Stimulated activated CD4-positive, alpha-beta T cell treated with anti-CD3 and anti-CD28 coated beads, Interleukin-1b, Interleukin-23, amount 100 ng/mL, for 48 hours (primary cell): Measurements from ENCODE around the gene CXorf66.
A peak's percentile ranks its signal among the peaks of the same experiment; 100 is the strongest.
"Not testable (repeated sequence)": the region's sequence is repeated elsewhere in the genome, so short reads cannot be mapped to it uniquely, and the experiment has no call there.

ENCODE experiments used
- DNase-seq: peaks from one replicate; pipeline ENCODE4 v3.0.0-alpha.2; 2020

Gene CXorf66

GRCh38 chrX:139965421-139965820 is at the start of gene CXorf66:
TSS of gene CXorf66 (minus strand) at chrX:139965521. CDS start at chrX:139965496, 25 bp downstream.
- no peak for DNase-seq

GRCh38 chrX:139982856-139983255 is 17.5 kb upstream of the CXorf66 start:
- DNase-seq, result no peak

- DNase-seq, result no peak
Observed at GRCh38 chrX:139974471-139974870, 9.2 kb upstream of the CXorf66 start.

GRCh38 chrX:139972629-139973624 is 7.6 kb upstream of the CXorf66 start:
- DNase-seq, result no peak

- no peak for DNase-seq
Observed at GRCh38 chrX:139972113-139972512, 6.8 kb upstream of the CXorf66 start.

GRCh38 chrX:139971394-139971749 is 6.1 kb upstream of the CXorf66 start:
- DNase-seq, result no peak

GRCh38 chrX:139969286-139969685 is 4.0 kb upstream of the CXorf66 start:
- DNase-seq, result no peak

- no peak for DNase-seq
Observed at GRCh38 chrX:139967750-139968149, 2.4 kb upstream of the CXorf66 start.

- no peak for DNase-seq
Observed at GRCh38 chrX:139967300-139967699, 2.0 kb upstream of the CXorf66 start.

GRCh38 chrX:139966159-139966558 is 838 bp upstream of the CXorf66 start:
- peak; percentile 1 for DNase-seq

GRCh38 chrX:139961091-139961490 is 4.2 kb downstream of the CXorf66 start:
- DNase-seq, result not testable (repeated sequence)

- no peak for DNase-seq
Observed at GRCh38 chrX:139949703-139950102, 15.6 kb downstream of the CXorf66 start.

- no peak for DNase-seq
Observed at GRCh38 chrX:139945075-139945474, 20.2 kb downstream of the CXorf66 start.

GRCh38 chrX:139936259-139936658 is 29.1 kb downstream of the CXorf66 start:
- no peak for DNase-seq

- DNase-seq, result no peak
Observed at GRCh38 chrX:139933904-139934303, 31.4 kb downstream of the CXorf66 start.

GRCh38 chrX:139932901-139933796 is 32.2 kb downstream of the CXorf66 start, which contains the start of gene ATP11C:
TSS of gene ATP11C (minus strand) at chrX:139933053. CDS start at chrX:139932042, 1,011 bp downstream.
- DNase-seq, result peak; percentile 84

- peak; percentile 16 for DNase-seq
Observed at GRCh38 chrX:139932073-139932900, 33.0 kb downstream of the CXorf66 start.

- no peak for DNase-seq
Observed at GRCh38 chrX:139931646-139932072, 33.7 kb downstream of the CXorf66 start.

- peak; percentile 10 for DNase-seq
Observed at GRCh38 chrX:139930916-139931645, 34.2 kb downstream of the CXorf66 start.

GRCh38 chrX:139930401-139930800 is 34.9 kb downstream of the CXorf66 start:
- no peak for DNase-seq

- DNase-seq, result no peak
Observed at GRCh38 chrX:139929876-139930275, 35.4 kb downstream of the CXorf66 start.

GRCh38 chrX:139924696-139925095 is 40.6 kb downstream of the CXorf66 start:
- DNase-seq, result no peak
